ENCODE measurements around the gene VANGL1. TPM values are rescaled to one million over a fixed set of nuclear protein-coding genes. Genes with fewer than 3 reads are reported as not detected.

VANGL1 gene
- polyA plus RNA-seq, 1 experiment, result 7.8 TPM

GRCh38 chr1:115723756-115724155, 82.0 kb downstream of the VANGL1 start:
- POLR2A ChIA-PET, result no interaction called here
- no peak for DNase-seq (ENCODE audit: low read depth, low spot score)
- Histone ChIP-seq H3K4me3 (ENCODE audit: low read depth, low read length) (no peak overlapping the region), H3K27me3 (ENCODE audit: control insufficient read depth, insufficient read depth, low read length) (no peaks in the 10 kb centered on the region), H3K9me3 (ENCODE audit: control insufficient read depth, insufficient read depth, low read length) (no peaks in the 10 kb centered on the region), H3K27ac (ENCODE audit: low read depth, low read length) (no peak overlapping the region)
- no peak for TF ChIP-seq CTCF (IDR thresholded peaks at IDR 0.05; ENCODE audit: low read depth, low read length)
- CTCF ChIA-PET, result interaction anchor here (2.1 kb wide), 2 partner anchors 17 to 48 kb away, joined by 13 to 27 read pairs; no protein-coding TSS in a partner anchor

- Histone ChIP-seq H3K27ac (ENCODE audit: low read depth, low read length) (no peak overlapping the region), H3K9me3 (ENCODE audit: control insufficient read depth, insufficient read depth, low read length) (no peaks in the 10 kb centered on the region), H3K4me3 (ENCODE audit: low read depth, low read length) (no peak overlapping the region), H3K27me3 (ENCODE audit: control insufficient read depth, insufficient read depth, low read length) (no peaks in the 10 kb centered on the region)
- CTCF ChIA-PET, result interaction anchor here (0.5 to 2.1 kb wide), 6 partner anchors 8 to 1392 kb away, joined by 3 to 27 read pairs (median 4); no protein-coding TSS in a partner anchor
- POLR2A ChIA-PET, result no interaction called here
- no peak for DNase-seq (ENCODE audit: low read depth, low spot score)
- no peak for TF ChIP-seq CTCF (IDR thresholded peaks at IDR 0.05; ENCODE audit: low read depth, low read length)
Observed at GRCh38 chr1:115725600-115725999, 83.8 kb downstream of the VANGL1 start.

- ChIA-PET POLR2A (no interaction called here), CTCF (interaction anchor here (0.5 to 1.8 kb wide), 3 partner anchors 9 to 1392 kb away, joined by 3 to 5 read pairs (median 3); no protein-coding TSS in a partner anchor)
- no peak for DNase-seq (ENCODE audit: low read depth, low spot score)
- Histone ChIP-seq H3K27me3 (ENCODE audit: control insufficient read depth, insufficient read depth, low read length) (no peaks in the 10 kb centered on the region), H3K27ac (ENCODE audit: low read depth, low read length) (no peak overlapping the region), H3K4me3 (ENCODE audit: low read depth, low read length) (no peak overlapping the region), H3K9me3 (ENCODE audit: control insufficient read depth, insufficient read depth, low read length) (no peaks in the 10 kb centered on the region)
- no peak for TF ChIP-seq CTCF (IDR thresholded peaks at IDR 0.05; ENCODE audit: low read depth, low read length)
Observed at GRCh38 chr1:115726161-115726560, 84.4 kb downstream of the VANGL1 start.

- CTCF ChIA-PET, result interaction anchor here (0.6 to 1.8 kb wide), 2 partner anchors 9 to 20 kb away, joined by 3 to 5 read pairs; no protein-coding TSS in a partner anchor
- no peak overlapping the region for H3K27ac ChIP-seq (ENCODE audit: low read depth, low read length)
- no peaks in the 10 kb centered on the region for H3K27me3 ChIP-seq (ENCODE audit: control insufficient read depth, insufficient read depth, low read length)
- H3K4me3 ChIP-seq (ENCODE audit: low read depth, low read length), result no peak overlapping the region
- no peak for TF ChIP-seq CTCF (IDR thresholded peaks at IDR 0.05; ENCODE audit: low read depth, low read length)
- no peaks in the 10 kb centered on the region for H3K9me3 ChIP-seq (ENCODE audit: control insufficient read depth, insufficient read depth, low read length)
- POLR2A ChIA-PET, result no interaction called here
- no peak for DNase-seq (ENCODE audit: low read depth, low spot score)
Observed at GRCh38 chr1:115726570-115726969, 84.8 kb downstream of the VANGL1 start.

GRCh38 chr1:115727706-115728249, 86.0 kb downstream of the VANGL1 start:
- peak; percentile 66 for DNase-seq (ENCODE audit: low read depth, low spot score)
- no peaks in the 10 kb centered on the region for H3K9me3 ChIP-seq (ENCODE audit: control insufficient read depth, insufficient read depth, low read length)
- peak overlapping the region; percentile 32 for H3K27ac ChIP-seq (ENCODE audit: low read depth, low read length)
- TF ChIP-seq CTCF (IDR thresholded peaks at IDR 0.05; ENCODE audit: low read depth, low read length), result no peak
- no peak overlapping the region for H3K4me3 ChIP-seq (ENCODE audit: low read depth, low read length)
- ChIA-PET CTCF (interaction anchor here (0.8 to 1.2 kb wide), 6 partner anchors 10 to 132 kb away, joined by 4 to 20 read pairs (median 6); no protein-coding TSS in a partner anchor), POLR2A (interaction anchor here (0.9 kb wide), 1 partner anchor 37 kb away, joined by 4 read pairs; no protein-coding TSS in a partner anchor)
- H3K27me3 ChIP-seq (ENCODE audit: control insufficient read depth, insufficient read depth, low read length), result no peaks in the 10 kb centered on the region

Data from AG04450 (cell line).